Lung microvascular endothelial cell (primary cell): ENCODE results near the gene DNAJC13. TPM values are rescaled to one million over a fixed set of nuclear protein-coding genes. Genes with fewer than 3 reads are reported as not detected.
A peak's percentile ranks its signal among the peaks of the same experiment; 100 is the strongest.

Experiments used
- DNase-seq, 2 donors: peaks; one replicate each; pipeline versions ENCODE4 v3.0.0 to v3.0.0-alpha.2; 2010; ENCODE audit warnings: low read depth in 2 of 2
- total RNA-seq: library from RNA; depleted of rRNA; stranded (reverse); fragments of >200 nt; gene quantifications from 2 replicates; pipeline ENCODE4 v1.2.1, GENCODE V29; 2014

Gene DNAJC13
- total RNA-seq, 1 donor from 2014 or later = 42.3 TPM

DNA sequence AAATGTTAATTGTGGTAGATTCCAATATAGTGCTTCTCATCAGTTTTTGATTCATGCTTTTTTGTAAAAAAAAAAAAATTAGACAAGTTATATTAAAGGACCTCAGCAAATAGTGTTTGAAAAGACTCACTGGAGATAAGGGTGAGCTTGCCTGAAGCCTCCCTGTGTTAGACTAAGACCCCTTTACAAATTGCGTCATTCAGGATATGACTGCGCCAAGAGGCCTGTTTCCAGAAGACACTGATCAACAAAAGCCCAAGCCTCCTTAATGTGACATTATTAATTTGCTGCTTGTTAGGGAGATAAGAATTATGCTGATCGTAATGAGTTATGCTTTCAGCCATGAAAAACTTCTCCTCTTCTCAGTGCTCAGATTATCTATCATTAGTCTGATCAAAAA lies 13.0 kb upstream of the DNAJC13 start:
- peak in 1 of 2 donors; percentile 73 for DNase-seq

- peak; percentile 62 to 69 for DNase-seq
These were observed 12.1 kb upstream of the DNAJC13 start for GRCh38 chr3:132405188-132405587.

GRCh38 chr3:132405609-132406299 lies 11.5 kb upstream of the DNAJC13 start:
- no peak for DNase-seq

GRCh38 chr3:132406587-132406986 lies 10.7 kb upstream of the DNAJC13 start:
- no peak for DNase-seq

GRCh38 chr3:132407025-132407424 lies 10.3 kb upstream of the DNAJC13 start:
- no peak for DNase-seq

DNA sequence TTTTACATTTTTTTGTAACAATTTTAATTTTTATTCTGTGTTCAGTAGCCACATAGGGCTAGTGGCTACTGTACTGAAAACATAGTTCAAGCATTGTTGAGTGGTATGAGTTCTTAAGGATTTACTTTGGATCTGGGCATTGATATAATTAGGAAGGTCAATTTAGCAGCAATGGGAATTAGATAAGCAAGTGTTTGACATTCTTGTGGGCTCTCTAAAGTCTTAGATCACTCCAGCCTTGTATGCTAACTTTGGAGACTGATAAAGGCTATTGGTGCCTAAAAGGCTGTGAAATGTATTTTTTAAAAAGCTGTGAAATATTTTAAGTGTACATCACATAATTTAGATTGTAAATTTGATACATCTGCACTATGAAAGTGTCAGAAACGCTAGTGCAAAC lies 2.5 kb upstream of the DNAJC13 start:
- no peak for DNase-seq

GRCh38 chr3:132416161-132416560 lies 1.1 kb upstream of the DNAJC13 start:
- no peak for DNase-seq

DNA sequence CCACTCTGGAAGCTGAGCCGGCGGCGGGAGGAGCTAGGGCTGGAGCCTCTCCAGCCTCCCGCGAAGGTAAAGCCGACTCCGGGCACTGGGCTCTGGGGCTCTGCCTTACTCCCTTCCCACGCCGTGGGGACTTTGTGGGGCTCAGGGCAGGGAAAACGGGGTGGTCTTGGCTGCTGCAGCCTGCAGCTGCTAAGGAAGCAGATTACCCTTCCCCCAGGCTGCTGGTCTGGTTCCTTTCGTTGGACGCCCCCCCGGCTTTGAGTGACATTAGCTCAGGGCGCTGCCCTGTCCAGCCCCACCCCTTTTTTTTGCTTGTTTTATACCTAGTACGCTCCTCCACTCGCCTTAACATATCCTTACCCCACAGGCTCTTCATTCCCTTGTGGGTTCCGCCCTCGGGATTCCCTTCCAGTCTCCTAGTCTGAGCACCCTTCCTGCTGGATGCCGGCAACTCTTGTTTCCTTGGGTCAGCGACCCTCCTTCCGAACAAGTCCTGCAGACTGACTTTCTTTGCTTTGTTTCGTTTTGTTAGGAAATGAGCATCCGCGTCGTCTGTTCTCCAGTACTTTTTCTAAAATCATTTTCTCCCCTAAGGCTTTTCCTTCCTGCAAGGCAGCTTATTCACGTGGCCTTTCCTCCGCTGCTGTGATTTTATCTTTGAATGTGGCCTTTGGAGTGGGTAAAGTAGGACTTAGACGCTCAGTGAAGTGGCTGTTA lies 551 bp downstream of the DNAJC13 start:
- DNase-seq = peak; percentile 59 to 84

DNA sequence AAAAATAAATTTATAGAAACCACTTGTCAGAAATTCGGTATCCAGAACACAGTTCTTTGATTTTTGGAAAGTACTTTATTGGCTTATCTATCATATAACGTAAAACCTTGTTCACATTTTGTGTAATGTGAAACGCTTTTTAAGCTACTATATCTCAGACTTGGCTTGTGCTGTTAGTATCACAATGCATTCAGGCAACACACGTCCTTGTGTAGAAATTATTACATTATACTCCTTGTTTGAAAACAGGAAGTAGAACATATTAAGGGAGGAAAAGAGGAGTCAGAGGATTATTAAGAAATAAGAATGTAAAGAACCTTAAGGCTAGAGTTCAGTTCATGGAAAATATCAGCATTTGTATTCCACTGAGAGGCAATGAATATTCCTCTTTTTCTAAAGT lies 1.6 kb downstream of the DNAJC13 start:
- DNase-seq = peak; percentile 9 to 39

DNA sequence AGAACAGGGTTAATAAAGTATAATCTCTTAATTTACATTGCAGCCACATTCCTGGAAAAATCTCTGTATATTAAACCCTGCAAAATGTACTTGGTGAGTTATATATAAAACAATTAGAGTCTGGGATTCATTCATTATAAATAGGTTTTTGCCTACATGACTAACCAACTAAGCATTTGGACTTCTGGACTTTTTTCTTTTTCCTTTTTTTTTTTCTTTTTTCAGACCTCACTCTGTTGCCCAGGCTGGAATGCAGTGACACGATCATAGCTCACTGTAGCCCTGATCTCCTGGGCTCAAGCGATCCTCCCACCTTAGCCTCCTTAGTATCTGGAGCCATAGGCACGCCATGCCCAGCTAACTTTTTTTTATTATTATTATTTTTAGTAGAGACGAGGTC lies 4.5 kb downstream of the DNAJC13 start:
- no peak for DNase-seq

- no peak for DNase-seq
These were observed 5.2 kb downstream of the DNAJC13 start for GRCh38 chr3:132422531-132422930.

DNA sequence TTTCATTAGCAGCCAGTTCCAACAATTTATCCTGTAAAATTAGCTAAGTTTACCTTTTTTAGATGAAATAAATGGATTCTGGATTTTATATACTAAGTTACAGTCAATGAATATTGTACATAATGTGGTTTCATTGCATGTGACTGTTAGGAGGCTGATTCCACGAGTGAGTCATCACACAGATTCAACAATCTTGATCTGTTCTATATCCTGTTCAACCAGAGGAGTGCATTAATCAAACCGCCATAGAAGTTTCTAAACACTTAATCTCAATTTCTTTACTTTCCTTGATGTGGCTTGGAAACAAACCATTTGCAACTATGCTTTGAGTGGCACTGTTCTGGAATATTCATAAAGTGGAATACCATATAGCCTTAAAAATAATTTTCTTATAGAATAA lies 15.3 kb downstream of the DNAJC13 start:
- peak; percentile 75 to 91 for DNase-seq

DNA sequence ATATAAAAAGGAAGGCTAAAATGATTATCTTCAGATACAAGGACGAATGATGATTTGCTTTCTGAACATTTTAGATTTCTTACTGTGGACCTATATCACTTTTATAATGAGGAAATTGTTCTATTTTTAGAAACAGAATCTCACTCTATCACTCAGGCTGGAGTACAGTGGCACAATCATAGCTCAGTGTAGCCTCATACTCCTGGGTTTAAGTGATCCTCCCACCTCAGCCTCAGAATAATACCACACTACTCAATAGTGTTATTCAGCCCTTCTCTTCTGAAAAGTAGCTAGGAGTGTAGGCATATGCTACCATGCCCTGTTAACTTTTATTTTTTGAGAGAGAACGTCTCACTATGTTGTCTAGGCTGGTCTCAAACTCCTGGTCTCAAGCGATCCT lies 15.8 kb downstream of the DNAJC13 start:
- no peak for DNase-seq

GRCh38 chr3:132435224-132435910 lies 18.1 kb downstream of the DNAJC13 start:
- no peak for DNase-seq

DNA sequence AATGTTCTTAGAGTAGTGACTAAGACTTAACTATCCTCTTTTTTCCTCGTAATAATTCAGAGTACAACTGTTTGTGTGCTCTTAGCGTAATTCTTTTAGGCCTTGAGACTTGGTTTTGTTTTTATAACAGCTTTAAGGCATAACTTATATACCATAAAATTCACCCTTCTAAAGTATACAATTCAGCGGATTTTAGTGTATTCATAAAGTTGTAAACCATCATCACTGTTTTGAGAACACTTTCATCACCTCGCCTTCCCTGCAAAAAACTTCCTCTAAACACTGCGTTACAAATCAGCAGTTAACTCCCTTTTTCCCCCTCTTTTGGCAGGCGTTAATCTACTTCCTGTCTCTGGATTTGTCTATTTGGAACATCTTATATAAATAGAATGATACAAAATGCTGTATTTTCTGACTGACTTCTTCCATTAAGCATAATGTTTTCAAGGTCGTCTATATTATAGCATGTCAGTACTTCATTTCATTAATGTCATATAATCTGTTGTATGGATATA lies 18.7 kb downstream of the DNAJC13 start:
- DNase-seq = peak; percentile 48 to 78

DNA sequence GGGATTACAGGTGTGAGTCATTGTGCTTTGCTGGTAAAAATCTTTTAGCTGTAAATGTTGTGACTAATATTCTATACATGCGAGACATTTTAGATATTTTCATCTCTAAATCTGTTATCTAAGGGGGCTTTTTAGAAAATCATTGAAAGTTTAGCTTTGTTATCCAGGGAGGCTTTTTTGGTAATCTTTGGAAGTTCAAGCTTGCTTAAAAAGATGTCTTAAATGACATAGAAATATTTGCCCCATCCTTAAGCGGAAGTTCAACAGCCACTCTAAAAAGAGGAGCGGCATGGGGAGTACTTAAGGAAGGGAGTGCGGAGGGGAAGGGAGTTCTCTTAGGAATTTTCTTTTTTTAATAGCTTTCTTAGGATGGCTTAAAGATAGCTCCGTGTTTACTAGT lies 26.1 kb downstream of the DNAJC13 start:
- no peak for DNase-seq

DNA sequence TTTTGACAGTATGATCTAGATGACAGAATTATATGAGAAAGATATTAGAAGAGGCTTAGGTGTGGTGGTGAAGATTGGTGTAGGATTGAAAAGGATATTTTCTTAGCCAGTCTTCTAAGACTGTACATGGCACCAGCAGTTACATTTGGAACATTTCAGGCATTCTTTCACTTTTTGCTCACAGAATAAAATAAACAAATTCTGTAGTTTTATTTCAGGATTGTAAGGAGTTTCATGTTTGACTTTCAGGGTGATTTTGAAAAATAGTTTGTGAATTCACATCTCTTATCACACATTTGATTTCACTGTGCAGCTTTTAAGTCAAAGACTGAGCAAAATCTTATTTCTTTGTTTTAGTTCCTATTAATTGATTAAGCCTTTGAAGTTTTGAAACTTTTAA lies 27.1 kb downstream of the DNAJC13 start:
- no peak for DNase-seq

DNA sequence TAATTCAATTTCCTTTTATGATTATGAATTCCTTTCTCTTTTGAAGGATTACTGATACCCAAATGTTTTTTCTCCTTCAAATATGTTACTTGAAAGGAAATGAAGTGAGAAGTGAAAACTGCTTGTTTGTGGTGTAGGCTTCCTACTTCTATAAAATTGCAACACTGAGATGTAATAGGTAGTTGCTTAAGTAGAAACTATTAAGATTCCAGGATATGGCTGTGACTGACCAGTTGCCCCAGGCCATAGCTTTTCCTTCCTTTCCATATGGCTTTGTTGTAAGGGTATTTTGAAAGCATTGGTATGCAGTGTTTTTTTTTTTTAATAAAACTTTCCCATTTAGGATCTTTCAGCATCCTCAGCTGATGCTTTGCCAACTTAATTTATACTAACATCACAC lies 28.5 kb downstream of the DNAJC13 start:
- DNase-seq = peak in 1 of 2 donors; percentile 65

- peak; percentile 52 to 55 for DNase-seq
These were observed 31.1 kb downstream of the DNAJC13 start for GRCh38 chr3:132448216-132448961.

- DNase-seq = no peak
These were observed 38.8 kb downstream of the DNAJC13 start for GRCh38 chr3:132456136-132456535.

- DNase-seq = no peak
These were observed 39.3 kb downstream of the DNAJC13 start for GRCh38 chr3:132456571-132456970.

GRCh38 chr3:132457286-132457685 lies 40.0 kb downstream of the DNAJC13 start:
- DNase-seq = no peak
